HG02610 (cell line): ENCODE measurements around the gene OR13C5.
"Not testable (repeated sequence)": the region's sequence is repeated elsewhere in the genome, so short reads cannot be mapped to it uniquely, and the experiment has no call there.

Experiments
- ATAC-seq: cut with Tn5 transposase; IDR thresholded peaks from one replicate; pipeline ENCODE4 v1.9.1; 2021; ENCODE audit warnings: mild to moderate bottlenecking, moderate library complexity; ENCODE audit not compliant: unreplicated experiment

Gene OR13C5

GRCh38 chr9:104599313-104599712 lies at the start of gene OR13C5:
TSS of gene OR13C5 (minus strand) at chr9:104599413. CDS start at chr9:104599413, 0 bp downstream.
- not testable (repeated sequence) for ATAC-seq

- ATAC-seq = no peak
Observed at GRCh38 chr9:104635456-104635855, 36.2 kb upstream of the OR13C5 start.

GRCh38 chr9:104633976-104634520 lies 34.8 kb upstream of the OR13C5 start:
- no peak for ATAC-seq

GRCh38 chr9:104625964-104626363 lies 26.8 kb upstream of the OR13C5 start:
- not testable (repeated sequence) for ATAC-seq

- ATAC-seq = no peak
Observed at GRCh38 chr9:104618104-104618503, 18.9 kb upstream of the OR13C5 start, which contains the start of gene OR13C9. TSS of gene OR13C9 (minus strand) at chr9:104618204. CDS start at chr9:104618204, 0 bp downstream.

- no peak for ATAC-seq
Observed at GRCh38 chr9:104617418-104617817, 18.2 kb upstream of the OR13C5 start.

- no peak for ATAC-seq
Observed at GRCh38 chr9:104611213-104611612, 12.0 kb upstream of the OR13C5 start.

- ATAC-seq = no peak
Observed at GRCh38 chr9:104608336-104608735, 9.1 kb upstream of the OR13C5 start.

GRCh38 chr9:104606152-104606551 lies 6.9 kb upstream of the OR13C5 start:
- no peak for ATAC-seq

GRCh38 chr9:104605527-104605926 lies 6.3 kb upstream of the OR13C5 start, which contains the start of gene OR13C2:
TSS of gene OR13C2 (minus strand) at chr9:104605627. CDS start at chr9:104605627, 0 bp downstream.
- not testable (repeated sequence) for ATAC-seq

GRCh38 chr9:104604801-104605200 lies 5.6 kb upstream of the OR13C5 start:
- ATAC-seq = no peak

GRCh38 chr9:104598749-104599148 lies 464 bp downstream of the OR13C5 start:
- ATAC-seq = not testable (repeated sequence)

GRCh38 chr9:104589626-104590025 lies 9.6 kb downstream of the OR13C5 start:
- no peak for ATAC-seq

GRCh38 chr9:104586496-104587180 lies 12.6 kb downstream of the OR13C5 start:
- ATAC-seq = no peak

GRCh38 chr9:104580562-104580961 lies 18.7 kb downstream of the OR13C5 start:
- ATAC-seq = no peak

- ATAC-seq = no peak
Observed at GRCh38 chr9:104577263-104577662, 21.9 kb downstream of the OR13C5 start.

GRCh38 chr9:104575456-104575855 lies 23.8 kb downstream of the OR13C5 start:
- ATAC-seq = no peak

- ATAC-seq = no peak
Observed at GRCh38 chr9:104572612-104573011, 26.6 kb downstream of the OR13C5 start.

- no peak for ATAC-seq
Observed at GRCh38 chr9:104568868-104569267, 30.3 kb downstream of the OR13C5 start, which contains the start of gene OR13C8. TSS of gene OR13C8 (plus strand) at chr9:104569168. CDS start at chr9:104569168, 0 bp downstream.

- ATAC-seq = no peak
Observed at GRCh38 chr9:104564358-104564757, 34.9 kb downstream of the OR13C5 start.

GRCh38 chr9:104556830-104557634 lies 42.2 kb downstream of the OR13C5 start:
- no peak for ATAC-seq
